Stimulated activated CD8-positive, alpha-beta memory T cell treated with anti-CD3 and anti-CD28 coated beads, Interleukin-15, amount 100 ng/mL, for 1 hour (primary cell): ENCODE measurements around the gene ISL2.

Experiments used
- DNase-seq: peaks from one replicate; pipeline ENCODE4 v3.0.0-alpha.2; 2020; ENCODE audit warnings: low read depth

The ISL2 gene

DNA sequence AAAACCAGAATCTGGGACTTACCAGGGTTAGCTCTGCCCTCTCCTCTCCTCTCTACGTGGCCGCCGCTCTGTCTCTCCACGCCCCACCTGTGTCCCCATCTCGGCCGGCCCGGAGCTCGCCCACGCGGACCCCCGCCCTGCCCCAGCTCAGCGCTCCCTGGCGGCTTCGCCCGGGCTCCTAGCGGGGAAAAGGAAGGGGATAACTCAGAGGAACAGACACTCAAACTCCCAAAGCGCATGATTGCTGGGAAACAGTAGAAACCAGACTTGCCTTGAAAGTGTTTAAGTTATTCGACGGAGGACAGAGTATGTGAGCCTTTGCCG, 5.4 kb downstream of the ISL2 start:
- no peak for DNase-seq

DNA sequence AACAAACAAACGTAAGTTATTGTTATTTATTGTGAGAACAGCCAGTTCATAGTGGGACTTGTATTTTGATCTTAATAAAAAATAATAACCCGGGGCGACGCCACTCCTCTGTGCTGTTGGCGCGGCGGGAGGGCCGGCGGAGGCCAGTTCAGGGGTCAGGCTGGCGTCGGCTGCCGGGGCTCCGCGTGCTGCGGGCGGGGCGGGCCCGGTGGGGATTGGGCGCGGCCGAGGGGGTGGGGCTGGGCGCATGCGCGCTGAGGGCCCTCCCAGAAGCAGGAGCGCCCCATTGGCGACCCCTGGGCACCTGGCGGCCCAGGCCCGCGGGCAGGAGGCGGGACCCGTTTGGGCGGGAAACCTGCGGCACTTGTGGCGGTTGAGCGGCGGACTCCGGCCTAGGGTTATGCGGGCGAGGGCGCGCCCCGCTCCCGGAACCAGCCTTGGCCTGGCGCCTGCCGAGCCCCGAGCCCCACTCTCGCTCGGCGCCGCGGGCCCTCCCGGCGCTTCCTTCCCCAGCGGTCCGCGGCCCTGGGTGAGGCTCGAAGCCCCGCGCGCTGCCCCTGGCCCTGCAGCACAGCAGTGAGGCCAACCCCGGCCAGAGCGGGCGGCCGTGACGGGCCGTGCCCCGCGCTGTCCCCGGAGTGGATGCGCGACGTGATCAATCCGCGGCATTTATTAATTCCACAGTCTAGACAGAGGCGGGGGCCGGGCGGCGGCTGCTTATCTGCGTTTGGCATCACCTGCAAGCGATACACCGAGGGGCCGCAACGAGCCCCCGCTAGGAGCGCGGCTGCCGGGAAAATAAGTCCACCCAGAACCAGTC, 6.0 kb downstream of the ISL2 start:
- no peak for DNase-seq

DNA sequence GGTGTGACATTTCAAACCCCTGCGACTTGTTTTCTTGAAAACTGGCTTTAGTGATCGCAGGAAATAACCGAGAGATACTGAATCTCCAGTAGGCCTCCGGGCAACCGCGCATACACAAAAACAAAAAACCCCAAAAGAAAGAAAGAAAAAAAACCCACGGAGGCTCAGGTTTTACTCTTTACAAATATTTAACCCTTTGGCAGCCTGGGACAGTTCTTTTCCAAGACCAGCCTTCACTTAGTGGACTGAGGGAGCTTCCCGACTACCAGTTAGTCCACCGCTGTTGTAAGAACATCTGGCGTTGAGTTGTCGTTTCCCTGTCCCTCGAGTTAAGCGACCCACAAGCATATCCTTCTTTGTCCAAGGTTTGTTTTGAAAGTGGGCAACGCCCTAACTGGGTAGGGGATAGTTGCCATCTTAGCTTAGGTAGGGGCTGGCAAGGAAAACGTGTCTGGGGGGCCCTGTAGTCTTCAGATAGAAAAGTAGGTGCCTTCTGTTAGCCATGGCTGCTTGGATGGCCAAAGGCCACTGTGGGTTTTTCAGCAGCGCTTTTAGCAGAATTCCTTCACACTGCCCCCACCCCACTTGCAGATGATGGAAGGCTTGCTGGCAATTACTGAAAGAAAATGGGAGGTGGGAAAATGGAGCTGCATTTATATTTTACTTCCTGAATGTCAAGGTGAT, 6.9 kb downstream of the ISL2 start:
- DNase-seq: no peak

DNA sequence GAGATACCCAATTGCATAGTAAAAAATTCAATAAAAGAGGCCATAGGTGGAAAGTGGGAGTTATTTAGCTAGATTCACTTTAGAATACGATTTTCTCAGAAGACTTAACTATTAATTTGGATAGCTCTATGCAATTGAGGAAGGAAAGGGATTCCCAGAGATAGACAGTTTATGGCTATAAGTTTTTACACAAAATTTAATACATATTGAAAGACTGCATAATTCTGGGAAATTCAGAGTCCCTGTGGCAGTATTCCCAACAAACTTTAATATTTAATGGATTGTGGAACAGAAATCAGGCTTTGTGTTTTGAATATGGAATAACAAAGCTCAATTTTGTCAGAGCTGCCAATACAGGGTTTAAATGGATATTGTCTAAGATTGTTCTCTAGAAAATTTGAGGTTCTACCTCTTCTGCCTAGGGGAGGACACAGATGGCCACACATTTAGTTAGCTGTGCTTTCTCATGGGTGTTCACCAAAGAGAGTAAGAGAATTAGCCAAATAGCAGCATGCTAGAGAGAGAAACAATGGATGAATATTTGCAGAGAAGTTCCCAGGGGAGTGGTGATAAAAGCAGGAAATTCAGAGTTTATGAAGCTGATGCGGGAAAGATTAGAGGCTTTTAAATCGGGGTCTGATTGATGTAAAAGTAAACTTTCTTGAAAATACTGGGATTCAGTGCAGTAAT, 8.5 kb downstream of the ISL2 start:
- no peak for DNase-seq

DNA sequence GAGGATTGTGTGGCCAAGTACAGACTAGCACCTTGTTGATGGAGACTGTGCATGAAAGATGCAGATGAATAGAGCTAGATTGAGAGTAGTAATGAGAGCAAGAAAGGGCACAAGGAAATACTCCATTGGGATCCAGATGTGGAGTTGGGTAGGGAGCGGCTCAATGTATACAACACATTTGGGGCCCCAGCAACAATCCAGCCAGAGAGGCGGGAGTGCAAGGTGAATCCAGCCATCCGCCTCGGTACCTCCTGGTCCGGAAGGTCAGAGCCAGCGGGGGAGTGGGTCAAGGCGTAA, 9.0 kb downstream of the ISL2 start:
- DNase-seq: no peak

DNA sequence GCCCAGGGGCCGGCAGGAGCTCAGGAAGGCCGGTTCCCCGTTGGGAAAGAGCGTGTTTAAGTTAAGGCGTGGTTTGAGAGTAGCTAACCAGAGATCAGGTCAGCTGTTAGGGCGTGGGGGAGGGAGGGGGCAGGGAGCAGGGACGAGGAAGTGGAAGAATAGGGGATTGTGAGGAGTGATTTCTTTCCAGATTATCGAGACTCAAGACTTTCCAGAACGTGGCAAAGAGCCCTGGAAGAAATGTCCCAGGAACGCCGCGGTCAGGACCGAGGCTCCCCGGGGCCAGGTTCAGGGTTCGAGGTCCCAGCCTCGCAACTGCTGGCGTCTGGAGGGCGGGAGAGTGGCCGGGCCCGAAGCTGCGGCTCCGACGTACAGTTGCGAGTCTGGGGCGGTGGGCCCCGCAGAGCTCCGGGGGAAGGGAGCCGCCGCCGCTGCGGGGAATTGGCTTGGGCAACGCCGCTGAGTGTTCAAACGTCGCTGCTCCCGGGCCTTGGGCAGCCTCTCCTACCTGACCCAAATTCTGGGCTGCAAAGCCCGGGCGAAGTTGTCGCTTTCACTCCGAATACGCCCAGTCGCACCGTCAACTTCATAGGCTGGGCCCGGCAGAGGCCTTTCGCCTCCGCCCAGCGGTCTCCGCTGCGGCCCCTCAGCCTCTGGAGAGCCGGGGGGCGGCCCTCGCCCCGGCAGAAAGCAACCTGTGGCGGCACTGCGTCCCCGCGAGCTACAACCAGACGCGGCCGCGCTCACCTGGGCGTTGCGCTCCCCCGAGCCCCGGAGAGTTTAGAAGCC, 9.5 kb downstream of the ISL2 start:
- DNase-seq: no peak

DNA sequence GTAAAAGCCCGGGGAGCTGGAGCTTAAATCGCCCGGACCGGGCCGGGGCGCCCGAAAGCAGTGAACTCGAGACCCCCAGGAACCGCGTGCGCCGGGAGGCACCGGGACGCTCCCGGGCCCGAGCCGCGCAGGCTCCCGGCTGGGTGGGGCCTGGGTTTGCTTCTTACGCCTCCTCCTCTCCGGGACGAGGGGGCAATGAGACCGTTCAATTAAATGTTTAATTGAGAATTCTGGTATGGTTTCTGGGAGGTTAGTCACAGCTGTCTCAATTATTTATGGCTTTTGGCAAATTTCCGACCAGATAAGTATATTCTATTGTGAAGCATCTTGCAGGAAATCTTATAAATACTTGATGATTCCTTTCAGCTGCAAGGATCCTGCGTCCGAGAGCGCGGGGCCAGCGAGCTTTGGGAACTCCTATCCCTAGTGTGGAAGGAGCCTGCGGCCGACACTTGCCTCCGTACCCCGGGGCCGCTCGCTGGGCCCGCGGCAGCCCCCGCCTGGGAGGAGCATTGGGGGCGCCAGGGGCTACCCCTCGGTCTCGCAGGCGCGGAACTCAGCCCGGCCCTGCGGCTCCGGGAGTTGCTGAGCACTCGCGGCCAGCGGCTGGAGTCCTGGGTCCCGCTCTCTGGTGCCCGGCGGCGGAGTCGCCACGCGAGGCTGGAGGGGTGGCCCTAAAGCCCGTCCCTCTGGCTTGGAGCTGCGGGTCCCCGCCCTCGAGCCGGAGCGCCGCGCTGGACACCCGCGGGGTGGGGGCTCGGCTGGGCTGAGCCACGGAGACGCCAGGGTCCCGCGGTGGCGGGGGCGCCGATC, 10.3 kb downstream of the ISL2 start:
- DNase-seq: no peak

DNA sequence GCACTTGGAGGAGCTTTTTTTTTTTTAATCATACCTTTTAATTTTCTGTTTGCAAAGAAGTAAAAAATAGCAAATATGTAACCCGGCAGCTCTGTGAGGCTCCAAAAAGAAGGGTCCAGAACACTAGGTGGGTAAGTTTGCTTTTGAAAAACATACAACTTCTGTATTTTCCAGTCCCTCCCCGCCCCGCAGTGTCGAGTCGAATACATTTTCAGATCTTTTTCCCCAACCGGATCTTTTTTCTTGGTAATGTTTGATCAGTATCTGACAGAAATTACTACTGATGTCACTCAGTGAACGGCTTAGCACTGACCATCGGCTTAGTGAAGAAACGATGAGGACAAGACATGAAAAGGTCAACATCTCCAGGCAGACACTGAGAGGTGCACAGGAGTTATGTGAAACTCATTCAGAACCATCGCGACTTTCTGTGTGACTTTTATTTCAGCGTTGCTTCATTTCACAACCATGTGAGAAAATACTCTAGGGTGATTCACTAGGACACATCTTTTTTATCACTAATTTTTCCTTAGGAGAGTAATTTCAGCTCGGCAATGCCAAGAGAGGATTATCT, 11.0 kb downstream of the ISL2 start:
- no peak for DNase-seq

DNA sequence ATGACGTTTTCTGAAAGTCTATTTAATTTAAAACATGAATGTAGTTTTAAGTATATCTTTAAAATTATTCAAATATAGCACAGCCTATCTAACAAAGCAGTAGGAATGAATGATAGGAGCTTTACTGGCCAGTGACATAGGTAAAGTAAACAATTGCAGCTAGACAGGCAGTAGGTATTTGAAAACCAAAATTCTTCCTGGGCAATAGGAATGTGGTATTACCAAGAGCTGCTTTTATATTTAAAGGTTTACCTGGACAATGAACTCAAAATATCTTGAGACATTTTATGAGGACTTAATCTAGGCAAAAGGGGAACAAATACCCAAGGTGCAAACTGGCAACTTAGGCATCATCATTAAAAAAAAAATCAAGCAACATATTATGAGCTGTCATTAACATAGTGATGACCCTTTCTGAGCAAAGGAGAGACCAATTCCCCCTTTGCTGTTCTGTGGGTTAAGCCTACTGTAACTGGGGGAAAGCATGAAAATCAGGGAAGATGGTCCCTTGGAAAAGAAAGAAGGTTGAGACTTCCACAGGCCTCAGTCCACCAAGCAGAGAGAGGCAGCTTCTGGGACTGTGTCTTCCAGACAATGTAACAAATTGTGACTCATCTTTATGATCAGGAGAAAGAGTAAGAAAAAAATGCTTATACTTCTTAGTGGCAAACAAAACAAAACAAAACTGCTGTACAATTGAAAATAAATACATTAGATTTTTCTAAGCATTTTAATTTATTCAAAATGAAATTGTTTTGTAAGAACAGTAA, 12.9 kb downstream of the ISL2 start:
- no peak for DNase-seq

DNA sequence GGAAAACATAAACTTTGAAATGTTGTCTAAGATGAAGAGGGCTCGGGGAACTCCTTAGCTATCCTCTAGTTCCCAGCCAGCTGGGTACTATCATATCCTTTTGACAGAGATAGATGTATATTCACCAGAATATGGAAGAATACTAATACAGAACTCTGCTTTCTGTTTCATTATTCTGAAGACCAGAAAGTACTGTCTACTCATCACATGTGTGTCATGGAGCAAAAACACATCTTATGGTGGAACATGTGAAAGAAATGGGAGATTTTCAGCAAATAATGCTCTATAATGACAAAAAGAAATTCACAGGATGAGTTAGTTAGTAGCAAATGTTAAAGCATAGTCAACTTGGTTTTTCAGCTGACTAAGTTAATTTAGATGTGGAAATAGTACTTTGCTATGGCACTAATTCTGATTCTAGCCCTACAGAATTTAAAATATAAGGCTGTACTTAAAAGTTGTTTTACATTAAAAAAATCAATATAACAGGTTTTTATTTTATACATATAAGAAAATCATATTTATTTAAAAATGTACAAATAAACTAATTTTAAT, 16.5 kb downstream of the ISL2 start:
- DNase-seq: no peak

DNA sequence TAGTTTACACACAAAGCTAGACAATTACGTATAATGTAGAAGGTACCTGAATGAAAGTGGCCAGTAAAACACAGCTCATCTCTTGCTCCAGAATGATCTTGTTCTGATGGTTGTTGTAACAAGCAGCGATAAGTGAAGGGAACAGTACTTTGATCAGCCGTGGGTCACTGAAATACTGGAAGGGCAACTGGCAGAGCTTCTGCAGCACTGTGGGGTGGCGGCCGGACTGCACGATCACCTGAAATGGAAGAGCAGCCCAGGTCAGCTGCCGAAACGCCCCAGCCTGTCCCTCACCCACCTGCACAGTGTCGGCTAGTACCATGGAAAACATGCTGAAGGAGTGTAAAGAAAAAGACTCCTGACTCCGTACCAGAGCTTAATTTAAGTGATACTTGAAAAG, 17.3 kb downstream of the ISL2 start:
- DNase-seq: no peak

DNA sequence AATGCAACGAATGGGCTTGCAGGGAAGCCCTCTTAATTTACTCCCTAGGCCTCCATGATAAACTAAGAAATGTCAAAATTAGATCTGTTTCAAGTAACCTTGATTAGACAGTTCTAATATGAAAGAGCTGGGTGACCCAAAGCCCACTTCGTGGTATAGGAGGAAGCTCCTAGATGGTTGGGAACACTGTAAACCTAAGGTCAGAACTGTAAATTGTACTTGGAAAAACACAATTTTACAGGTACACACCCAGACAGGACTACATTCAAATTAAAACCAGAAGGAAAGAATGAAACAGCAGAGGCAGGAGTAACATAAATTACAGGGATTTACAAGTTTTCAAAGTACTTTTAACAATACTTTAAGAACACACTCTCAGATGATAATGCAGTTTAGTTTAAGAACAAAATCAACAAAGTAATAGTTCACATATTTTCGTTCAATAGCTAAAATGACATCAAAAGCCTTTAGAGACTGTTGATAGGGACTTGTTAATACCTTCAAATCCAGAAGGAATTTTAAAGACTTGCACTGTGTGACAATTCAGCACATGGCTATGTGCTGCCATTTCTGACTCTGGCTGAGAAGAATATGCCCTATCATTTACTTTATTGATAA, 18.4 kb downstream of the ISL2 start:
- no peak for DNase-seq

DNA sequence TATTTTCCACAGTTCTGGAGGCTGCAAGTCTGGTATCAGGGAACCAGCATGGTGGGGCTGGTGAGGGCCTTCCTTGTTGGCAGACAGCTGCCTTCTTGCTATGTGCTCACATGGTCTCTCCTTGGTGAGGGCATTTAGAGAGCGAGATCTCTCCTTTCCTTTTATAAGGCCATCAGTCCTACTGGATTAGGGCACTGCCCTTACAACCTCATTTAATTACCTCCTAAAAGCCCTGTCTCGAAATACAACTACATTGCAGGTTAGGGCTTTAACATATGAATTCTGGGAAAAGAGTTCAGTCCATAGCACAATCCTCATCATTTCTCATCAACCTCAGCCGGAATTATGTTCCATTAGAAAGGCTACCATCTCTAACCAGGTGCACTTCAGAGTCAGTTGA, 21.9 kb downstream of the ISL2 start:
- no peak for DNase-seq

DNA sequence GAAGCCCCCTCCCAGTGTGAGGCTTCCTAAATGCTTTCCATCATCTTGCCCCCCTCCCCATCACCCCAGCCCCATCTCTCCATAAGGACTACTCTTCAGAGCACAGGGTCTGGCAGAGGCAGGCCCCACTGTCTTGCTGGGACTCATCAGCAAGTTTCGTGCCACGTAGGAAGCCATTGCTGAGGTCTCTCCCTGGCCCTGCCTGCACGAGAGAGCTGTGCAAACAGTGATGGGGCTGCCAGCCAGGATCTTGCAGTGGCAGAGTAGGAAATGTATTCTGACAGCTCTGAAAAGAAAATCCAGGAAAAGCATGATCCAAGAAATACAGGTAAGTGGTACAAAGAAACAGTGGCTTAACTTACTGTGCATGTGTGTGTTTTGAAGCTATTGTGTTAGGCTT, 22.6 kb downstream of the ISL2 start:
- no peak for DNase-seq

DNA sequence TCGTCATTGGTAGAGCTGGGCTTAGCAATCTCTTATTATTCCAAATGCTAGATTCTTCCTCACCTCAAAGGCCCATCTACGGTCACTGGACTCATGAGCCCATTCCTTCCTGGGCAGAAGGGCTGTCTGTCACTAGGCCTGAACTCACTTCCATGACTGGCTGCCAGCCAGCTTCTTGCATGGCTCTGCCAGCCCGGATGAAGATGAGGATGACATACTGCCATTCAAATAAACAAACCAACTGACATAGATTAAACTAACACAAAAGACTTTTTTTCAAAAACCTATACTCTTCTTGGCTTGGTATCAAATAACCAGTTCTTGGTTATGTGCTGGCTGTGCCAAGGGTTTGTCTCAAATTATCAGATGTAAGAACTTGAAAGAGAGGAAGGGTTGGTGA, 23.8 kb downstream of the ISL2 start:
- DNase-seq: no peak

DNA sequence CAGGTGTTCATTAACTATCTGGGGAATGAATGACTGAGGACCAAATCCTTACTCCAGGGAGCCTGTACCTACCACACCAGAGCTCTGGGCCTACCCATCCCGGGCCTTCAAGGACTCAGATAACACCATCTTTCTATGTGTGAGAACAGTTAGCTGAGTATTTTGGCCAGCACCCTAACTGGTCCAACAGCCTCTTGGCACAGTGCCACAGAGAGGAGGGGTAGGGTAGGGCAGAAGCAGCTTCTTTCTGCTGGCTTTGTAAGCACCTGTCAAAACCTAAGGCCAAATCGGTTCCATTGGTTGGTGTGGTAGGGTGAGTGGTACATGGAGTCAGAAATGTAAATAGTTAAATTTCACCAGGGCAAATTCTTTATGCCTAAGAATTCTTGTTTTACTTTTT, 26.7 kb downstream of the ISL2 start:
- no peak for DNase-seq

DNA sequence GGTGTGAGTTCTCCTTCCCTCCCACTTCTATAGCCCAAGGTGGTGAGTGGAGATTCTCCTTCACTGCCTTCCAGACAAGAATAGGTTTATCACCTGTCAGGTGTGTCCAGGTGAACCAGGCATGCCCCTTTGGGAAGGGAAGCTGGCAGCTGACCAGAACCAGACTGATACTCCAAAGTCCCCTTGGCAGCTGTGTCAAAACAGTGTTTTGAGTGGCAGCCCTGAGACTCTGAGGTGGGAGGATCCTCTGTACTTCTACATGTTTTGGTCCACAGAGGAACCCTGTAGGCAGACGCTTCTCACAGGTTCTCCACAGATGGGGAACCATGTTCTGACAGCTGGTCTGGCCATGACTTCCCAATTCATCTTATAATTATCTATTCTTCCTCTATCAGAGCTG, 30.1 kb downstream of the ISL2 start:
- no peak for DNase-seq

DNA sequence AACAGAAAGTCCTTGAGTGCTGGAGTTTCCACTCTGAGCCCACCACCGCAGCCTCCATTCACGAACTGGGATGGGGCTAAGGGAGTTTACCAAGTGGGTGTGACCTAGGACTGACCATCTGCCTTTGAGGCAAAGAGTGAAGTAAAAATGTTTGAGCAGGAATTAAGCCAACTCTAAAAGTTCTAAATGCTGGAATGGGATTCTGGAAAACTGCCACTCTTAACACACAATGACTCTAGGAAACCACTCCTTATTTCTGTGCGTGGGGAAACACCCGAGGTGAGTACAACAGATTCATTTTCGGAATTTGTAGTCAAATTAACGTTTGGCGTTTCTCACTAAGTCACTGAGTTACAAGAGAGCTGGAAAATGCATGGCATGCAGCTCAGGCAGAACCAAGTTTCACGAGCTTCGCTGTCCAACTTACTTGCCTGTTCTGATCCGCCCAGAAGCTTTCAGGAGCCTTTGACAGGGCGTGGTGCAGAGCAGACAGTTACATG, 31.6 kb downstream of the ISL2 start:
- DNase-seq: no peak

DNA sequence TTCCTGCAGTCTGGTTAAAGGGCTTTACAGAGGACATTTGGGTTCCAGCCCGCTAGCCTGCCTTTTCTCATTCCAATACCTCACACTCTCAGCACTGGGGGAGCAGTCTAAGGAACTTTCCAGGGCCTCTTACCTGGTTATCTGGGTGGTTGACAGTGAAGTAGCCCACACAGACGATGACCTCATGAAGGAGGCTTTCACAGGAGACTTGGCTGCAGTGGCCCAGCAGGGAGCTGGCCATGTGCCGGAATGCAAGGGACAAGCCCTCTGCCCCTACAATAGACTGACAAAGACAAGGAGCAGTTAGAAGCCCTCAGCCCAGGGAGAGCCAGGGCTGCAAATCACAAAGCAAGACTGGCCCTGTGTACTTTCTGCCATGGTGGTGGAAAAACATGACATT, 39.5 kb downstream of the ISL2 start:
- no peak for DNase-seq

DNA sequence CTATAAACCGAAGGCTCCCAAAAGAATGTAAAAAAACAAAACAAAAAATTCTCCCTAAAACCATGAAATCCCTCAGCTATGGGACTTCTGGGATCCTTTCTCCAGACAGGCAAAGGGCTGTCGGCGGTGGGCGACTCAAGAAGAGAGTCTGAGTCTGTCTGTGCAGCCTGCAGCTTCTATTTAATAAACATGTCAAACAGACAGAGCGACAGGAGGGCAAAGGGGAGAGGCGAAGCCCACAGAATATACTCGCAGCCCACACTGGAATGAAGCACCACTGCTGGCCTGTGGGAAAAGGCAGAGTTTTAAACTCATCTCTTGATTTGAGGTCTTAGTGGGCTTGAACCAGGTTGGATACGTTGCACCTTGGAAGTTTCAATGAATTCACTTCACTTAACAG, 40.2 kb downstream of the ISL2 start:
- no peak for DNase-seq
